PFSK-1 (cell line): Measurements from ENCODE around the gene ALG5.

ENCODE experiments used
- FOXP2 ChIP-seq: optimal IDR thresholded peaks from 2 replicates; pipeline ENCODE3; 2011; ENCODE audit warnings: borderline replicate concordance, control low read depth, inconsistent platforms; ENCODE audit not compliant: insufficient read depth; ENCODE audit errors: extremely low read length, extremely low read depth
- POLR2AphosphoS5 ChIP-seq: IDR thresholded peaks from 2 replicates; pipeline ENCODE4 v1.6.1; 2012; ENCODE audit warnings: low read depth, mild to moderate bottlenecking, control low read depth, low read length, moderate library complexity
- REST ChIP-seq, 2 experiments: IDR thresholded peaks; 2 replicates each; pipeline versions ENCODE4 v1.6.1 to v1.8.0; 2011 to 2012; ENCODE audit warnings: low read depth in 2 of 2, low read length in 2 of 2, control low read depth in 1 of 2, inconsistent platforms in 1 of 2, mild to moderate bottlenecking in 1 of 2, moderate library complexity in 1 of 2; ENCODE audit not compliant: insufficient read depth in 1 of 2
- SIN3A ChIP-seq: IDR thresholded peaks from 2 replicates; pipeline ENCODE4 v1.6.1; 2012; ENCODE audit warnings: mild to moderate bottlenecking, low read length, moderate library complexity, borderline replicate concordance; ENCODE audit not compliant: insufficient read depth
- TAF1 ChIP-seq: IDR thresholded peaks from 2 replicates; pipeline ENCODE4 v1.6.1; 2012; ENCODE audit warnings: low read length, control low read depth, borderline replicate concordance; ENCODE audit not compliant: insufficient read depth

The ALG5 gene

GRCh38 chr13:36992362-36992761 lies 6.8 kb downstream of the ALG5 start:
- no peak for TF ChIP-seq POLR2AphosphoS5
- no peak for TF ChIP-seq TAF1
- no peak for TF ChIP-seq SIN3A
- no peak for TF ChIP-seq FOXP2
- no peak for TF ChIP-seq REST (IDR thresholded peaks at IDR 0.05; ENCODE audit: insufficient read depth in 1 of 2, low read depth in 2 of 2, low read length in 2 of 2)

DNA sequence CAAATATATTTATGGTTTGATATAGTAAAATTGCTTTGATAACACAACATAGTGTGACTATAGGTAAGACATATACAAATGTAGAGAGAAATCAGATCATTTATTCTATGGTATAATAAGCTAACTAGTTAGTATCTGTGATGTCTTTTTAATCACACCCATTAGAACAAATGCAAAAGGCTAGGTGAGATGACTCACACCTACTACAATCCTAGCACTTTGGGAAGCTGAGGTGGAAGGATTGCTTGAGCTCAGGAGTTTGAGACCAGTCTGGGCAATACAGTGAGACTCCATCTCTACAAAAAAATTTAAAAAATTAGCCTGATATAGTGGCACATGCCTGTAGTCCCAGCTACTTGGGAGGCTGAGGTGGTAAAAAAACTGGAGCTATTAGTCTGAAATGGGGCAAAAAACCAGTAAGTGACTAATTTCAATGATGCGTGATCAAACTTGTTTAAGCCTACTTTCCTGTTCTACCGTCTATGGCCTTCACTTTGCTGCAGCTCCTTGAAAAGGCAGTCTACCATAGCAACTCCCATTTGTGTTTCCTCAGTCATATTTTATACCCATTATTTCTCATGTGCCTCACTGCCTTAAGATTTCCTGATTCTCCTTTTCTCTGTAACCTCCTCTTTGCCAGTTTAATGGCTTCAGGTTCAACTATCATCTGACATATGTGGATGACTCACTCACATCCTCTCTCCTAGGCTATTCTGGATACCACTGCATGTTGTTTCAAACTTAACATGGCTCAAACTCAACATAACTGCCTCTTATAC lies 12.5 kb downstream of the ALG5 start:
- no peak for TF ChIP-seq REST (IDR thresholded peaks at IDR 0.05; ENCODE audit: insufficient read depth in 1 of 2, low read depth in 2 of 2, low read length in 2 of 2)
- no peak for TF ChIP-seq TAF1
- TF ChIP-seq POLR2AphosphoS5 = no peak

- TF ChIP-seq REST (IDR thresholded peaks at IDR 0.05; ENCODE audit: insufficient read depth in 1 of 2, low read depth in 2 of 2, low read length in 2 of 2) (no peak), TAF1 (no peak), FOXP2 (no peak), POLR2AphosphoS5 (no peak)
Observed at GRCh38 chr13:36981156-36981743, 17.9 kb downstream of the ALG5 start.

- TF ChIP-seq SIN3A (no peak), TAF1 (no peak), REST (IDR thresholded peaks at IDR 0.05; ENCODE audit: insufficient read depth in 1 of 2, low read depth in 2 of 2, low read length in 2 of 2) (no peak), POLR2AphosphoS5 (no peak), FOXP2 (no peak)
Observed at GRCh38 chr13:36979361-36980050, 19.6 kb downstream of the ALG5 start.
